GM12892 (cell line): ENCODE results near the gene SAMD8.

Experiments used
- POLR2A ChIP-seq: IDR thresholded peaks from 2 replicates; pipeline ENCODE4 v1.6.1; 2011; ENCODE audit warnings: low read depth, low read length, control low read depth
- POLR2AphosphoS5 ChIP-seq: IDR thresholded peaks from 2 replicates; pipeline ENCODE4 v1.6.1; 2011; ENCODE audit warnings: low read depth, low read length, control low read depth
- TAF1 ChIP-seq: IDR thresholded peaks from 2 replicates; pipeline ENCODE4 v1.6.1; 2011; ENCODE audit warnings: low read depth, mild to moderate bottlenecking, control low read depth, low read length, borderline replicate concordance

- TF ChIP-seq POLR2AphosphoS5 = no peak
- no peak for TF ChIP-seq POLR2A
- TF ChIP-seq TAF1 = no peak
Observed at GRCh38 chr10:75073442-75073841, 38.0 kb upstream of the SAMD8 start.
